Nephron (organoid): ENCODE results near the gene FOXD2.

ENCODE experiments used
- H3K27ac Mint-ChIP-seq, 3 experiments: 2 replicates each; pipeline ENCODE4 v1.8.0; 2020; ENCODE audit warnings: mixed read lengths in 3 of 3, mild to moderate bottlenecking in 2 of 3, moderate library complexity in 1 of 3
- H3K27me3 Mint-ChIP-seq: 2 replicates; pipeline ENCODE4 v1.8.0; 2021; ENCODE audit warnings: low read depth, mild to moderate bottlenecking, moderate library complexity, mixed read lengths
- H3K36me3 Mint-ChIP-seq: 2 replicates; pipeline ENCODE4 v1.8.0; 2020; ENCODE audit warnings: low read depth, mixed read lengths
- H3K4me1 Mint-ChIP-seq: 2 replicates; pipeline ENCODE4 v1.8.0; 2020; ENCODE audit warnings: mixed read lengths
- H3K4me3 Mint-ChIP-seq, 3 experiments: 2 replicates each; pipeline ENCODE4 v1.8.0; 2020; ENCODE audit warnings: mild to moderate bottlenecking in 3 of 3, mixed read lengths in 3 of 3, moderate library complexity in 2 of 3
- H3K9me3 Mint-ChIP-seq: 2 replicates; pipeline ENCODE4 v1.8.0; 2020; ENCODE audit warnings: mixed read lengths
- CTCF ChIP-seq, 3 experiments: fragments of 200-600 bp; sonication (generic); IDR thresholded peaks; one replicate each; pipeline ENCODE4 v1.5.0; 2021; ENCODE audit warnings: antibody characterized with exemption in 3 of 3; ENCODE audit not compliant: unreplicated experiment in 3 of 3

FOXD2 gene

GRCh38 chr1:47439819-47440598 lies 2.2 kb downstream of the FOXD2 start:
- Mint-ChIP-seq H3K27ac (no peak overlapping the region), H3K4me3 (no peak overlapping the region), H3K36me3 (no peaks in the 10 kb centered on the region), H3K4me1 (peaks cover 31% of the 10 kb centered on the region), H3K27me3 (peaks cover 25% of the 10 kb centered on the region), H3K9me3 (no peaks in the 10 kb centered on the region)
- TF ChIP-seq CTCF (IDR thresholded peaks at IDR 0.05; ENCODE audit: unreplicated experiment in 3 of 3), result no peak

- no peak overlapping the region for H3K27ac Mint-ChIP-seq
- peaks cover 26% of the 10 kb centered on the region for H3K4me1 Mint-ChIP-seq
- H3K36me3 Mint-ChIP-seq, result no peaks in the 10 kb centered on the region
- peaks cover 18% of the 10 kb centered on the region for H3K27me3 Mint-ChIP-seq
- no peaks in the 10 kb centered on the region for H3K9me3 Mint-ChIP-seq
- no peak overlapping the region for H3K4me3 Mint-ChIP-seq
- no peak for TF ChIP-seq CTCF (IDR thresholded peaks at IDR 0.05; ENCODE audit: unreplicated experiment in 3 of 3)
Observed at GRCh38 chr1:47440599-47441081, 2.8 kb downstream of the FOXD2 start.

GRCh38 chr1:47441450-47442106 lies 3.7 kb downstream of the FOXD2 start:
- Mint-ChIP-seq H3K27ac (no peak overlapping the region), H3K4me3 (no peak overlapping the region), H3K27me3 (peaks cover 9% of the 10 kb centered on the region), H3K4me1 (peaks cover 18% of the 10 kb centered on the region), H3K36me3 (peaks cover 2% of the 10 kb centered on the region), H3K9me3 (no peaks in the 10 kb centered on the region)
- no peak for TF ChIP-seq CTCF (IDR thresholded peaks at IDR 0.05; ENCODE audit: unreplicated experiment in 3 of 3)

- Mint-ChIP-seq H3K4me3 (no peak overlapping the region), H3K27ac (no peak overlapping the region), H3K36me3 (peaks cover 6% of the 10 kb centered on the region), H3K27me3 (peaks cover 4% of the 10 kb centered on the region), H3K4me1 (peaks cover 17% of the 10 kb centered on the region), H3K9me3 (no peaks in the 10 kb centered on the region)
- TF ChIP-seq CTCF (IDR thresholded peaks at IDR 0.05; ENCODE audit: unreplicated experiment in 3 of 3), result no peak
Observed at GRCh38 chr1:47442202-47442601, 4.4 kb downstream of the FOXD2 start.

- Mint-ChIP-seq H3K27me3 (peaks cover 4% of the 10 kb centered on the region), H3K27ac (no peak overlapping the region), H3K4me3 (no peak overlapping the region), H3K9me3 (no peaks in the 10 kb centered on the region), H3K36me3 (peaks cover 9% of the 10 kb centered on the region), H3K4me1 (peaks cover 17% of the 10 kb centered on the region)
- no peak for TF ChIP-seq CTCF (IDR thresholded peaks at IDR 0.05; ENCODE audit: unreplicated experiment in 3 of 3)
Observed at GRCh38 chr1:47442842-47443529, 5.1 kb downstream of the FOXD2 start.
